A549 treated with dexamethasone at 1 μM for 4 hours (cell line): Measurements from ENCODE around the gene CCT7. TPM values are rescaled to one million over a fixed set of nuclear protein-coding genes. Genes with fewer than 3 reads are reported as not detected.

Experiments used
- total RNA-seq: library from RNA; stranded (reverse); fragments of 200-300 nt; extraction: Qiagen RNA extraction; gene quantifications from 5 replicates; pipeline ENCODE4 v1.2.3, GENCODE V29; 2022

Gene CCT7
- total RNA-seq: 634 to 838 TPM (median 651 TPM) in 5 replicates

GRCh38 chr2:73233932-73234832 is at the start of gene CCT7:
TSS of gene CCT7 (plus strand) at chr2:73234308. CDS start at chr2:73234379, 71 bp downstream.

GRCh38 chr2:73202156-73203054 is 31.7 kb upstream of the CCT7 start, which contains the start of gene NOTO:
TSS of gene NOTO (plus strand) at chr2:73202574. CDS start at chr2:73202667, 93 bp downstream.

GRCh38 chr2:73214120-73215035 is 19.7 kb upstream of the CCT7 start, which contains the start of gene SMYD5:
TSS of gene SMYD5 (plus strand) at chr2:73214245. CDS start at chr2:73214267, 22 bp downstream.

GRCh38 chr2:73233154-73233931 is 765 bp upstream of the CCT7 start, which contains the start of gene PRADC1:
TSS of gene PRADC1 (minus strand) at chr2:73233239. CDS start at chr2:73233160, 79 bp downstream.

GRCh38 chr2:73284296-73285158 is 50.4 kb downstream of the CCT7 start, which contains the start of gene FBXO41:
TSS of gene FBXO41 (minus strand) at chr2:73284478. CDS start at chr2:73269630, 14,848 bp downstream.

GRCh38 chr2:73293534-73294171 is 59.5 kb downstream of the CCT7 start, which contains the start of gene EGR4:
TSS of gene EGR4 (minus strand) at chr2:73293548. CDS start at chr2:73293317, 231 bp downstream.

Other genes with a start within 250 kb of the CCT7 start
- 9.6 to 14.6 TPM (median 12.7 TPM) in 5 replicates for gene SFXN5, start 162.6 kb upstream of the CCT7 start, total RNA-seq
- gene RAB11FIP5, start 121.4 kb upstream of the CCT7 start, total RNA-seq: 29.2 to 34.5 TPM (median 32.8 TPM) in 5 replicates
- gene NOTO, start 31.7 kb upstream of the CCT7 start, total RNA-seq: 0.02 TPM in 3 of 5 replicates, not detected in the others
- 50.3 to 57.7 TPM (median 53.9 TPM) in 5 replicates for gene SMYD5, start 20.1 kb upstream of the CCT7 start, total RNA-seq
- gene PRADC1, start 1.1 kb upstream of the CCT7 start, total RNA-seq: 18.4 to 23.8 TPM (median 22.4 TPM) in 5 replicates
- gene FBXO41, start 50.2 kb downstream of the CCT7 start, total RNA-seq: 3.9 to 5.6 TPM (median 4.4 TPM) in 5 replicates
- gene EGR4, start 59.2 kb downstream of the CCT7 start, total RNA-seq: 0.09 to 0.27 TPM (median 0.12 TPM) in 5 replicates
- gene ALMS1, start 151.5 kb downstream of the CCT7 start, total RNA-seq: 8.0 to 11.4 TPM (median 9.8 TPM) in 5 replicates